GM12872 (cell line): ENCODE data around the gene C2CD4D.

Source experiments
- TF ChIP-seq, protein P1 (sequence below): IDR thresholded peaks from 3 replicates; pipeline ENCODE4 v1.5.1; 2011; ENCODE audit warnings: low read depth, mild to moderate bottlenecking, low read length, moderate library complexity; ENCODE audit not compliant: insufficient read depth

The C2CD4D gene

DNA sequence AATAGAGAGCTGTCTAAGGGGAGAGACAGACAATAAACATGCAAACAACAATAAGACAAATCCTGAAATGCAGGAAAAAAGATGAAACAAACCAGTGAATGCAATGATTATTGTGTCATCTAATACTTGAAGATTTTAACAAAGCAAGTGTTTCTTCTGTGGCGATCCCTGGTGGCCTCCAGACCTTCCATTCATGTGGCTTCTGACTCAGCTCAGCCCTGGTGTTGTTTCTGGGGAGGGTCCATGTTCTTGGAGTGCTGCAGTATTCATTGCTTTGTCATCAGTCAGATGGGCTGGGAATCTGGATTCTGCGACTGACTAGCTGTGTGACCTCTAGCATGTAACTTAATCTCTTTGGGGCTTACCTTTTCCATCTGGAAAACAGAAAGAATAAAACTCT lies 1.5 kb upstream of the C2CD4D start:
- TF ChIP-seq, protein P1, sequence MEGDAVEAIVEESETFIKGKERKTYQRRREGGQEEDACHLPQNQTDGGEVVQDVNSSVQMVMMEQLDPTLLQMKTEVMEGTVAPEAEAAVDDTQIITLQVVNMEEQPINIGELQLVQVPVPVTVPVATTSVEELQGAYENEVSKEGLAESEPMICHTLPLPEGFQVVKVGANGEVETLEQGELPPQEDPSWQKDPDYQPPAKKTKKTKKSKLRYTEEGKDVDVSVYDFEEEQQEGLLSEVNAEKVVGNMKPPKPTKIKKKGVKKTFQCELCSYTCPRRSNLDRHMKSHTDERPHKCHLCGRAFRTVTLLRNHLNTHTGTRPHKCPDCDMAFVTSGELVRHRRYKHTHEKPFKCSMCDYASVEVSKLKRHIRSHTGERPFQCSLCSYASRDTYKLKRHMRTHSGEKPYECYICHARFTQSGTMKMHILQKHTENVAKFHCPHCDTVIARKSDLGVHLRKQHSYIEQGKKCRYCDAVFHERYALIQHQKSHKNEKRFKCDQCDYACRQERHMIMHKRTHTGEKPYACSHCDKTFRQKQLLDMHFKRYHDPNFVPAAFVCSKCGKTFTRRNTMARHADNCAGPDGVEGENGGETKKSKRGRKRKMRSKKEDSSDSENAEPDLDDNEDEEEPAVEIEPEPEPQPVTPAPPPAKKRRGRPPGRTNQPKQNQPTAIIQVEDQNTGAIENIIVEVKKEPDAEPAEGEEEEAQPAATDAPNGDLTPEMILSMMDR = no peak

DNA sequence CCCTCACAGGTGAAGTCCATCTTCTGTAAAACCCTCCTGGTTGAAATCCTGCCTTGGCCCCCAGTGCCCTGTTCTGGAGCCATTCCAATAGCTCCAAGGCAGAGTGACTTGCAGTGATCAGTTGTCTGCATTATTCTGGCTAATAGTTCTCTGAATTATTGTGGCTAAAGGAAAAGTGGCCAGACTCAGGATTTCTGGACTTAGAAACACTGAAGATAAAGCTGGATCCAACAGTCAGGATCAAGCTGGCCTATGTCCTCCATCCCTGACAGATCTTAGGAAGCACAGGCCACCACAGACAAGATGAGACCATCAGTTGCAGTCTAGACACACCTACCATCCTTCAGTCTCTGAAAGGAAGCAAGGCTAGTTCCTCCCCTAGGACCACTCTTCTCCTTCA lies 801 bp upstream of the C2CD4D start:
- TF ChIP-seq, protein P1 = no peak

DNA sequence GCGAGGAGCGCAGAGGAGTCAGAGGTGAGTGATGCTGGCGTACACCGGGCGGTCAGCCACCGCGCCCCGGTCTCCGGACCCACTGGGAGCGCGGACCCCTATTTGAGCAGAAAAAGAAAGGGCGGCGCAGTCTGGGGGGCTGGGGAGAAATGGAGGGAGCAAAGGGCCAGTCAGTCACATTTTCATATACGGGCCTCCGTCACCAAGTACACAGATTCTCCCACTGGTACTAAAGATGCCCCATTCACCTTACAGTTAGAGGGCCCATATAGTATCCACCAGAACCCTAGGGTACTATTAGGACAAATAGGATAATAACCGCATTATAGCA lies 573 bp downstream of the C2CD4D start:
- TF ChIP-seq, protein P1 = no peak

DNA sequence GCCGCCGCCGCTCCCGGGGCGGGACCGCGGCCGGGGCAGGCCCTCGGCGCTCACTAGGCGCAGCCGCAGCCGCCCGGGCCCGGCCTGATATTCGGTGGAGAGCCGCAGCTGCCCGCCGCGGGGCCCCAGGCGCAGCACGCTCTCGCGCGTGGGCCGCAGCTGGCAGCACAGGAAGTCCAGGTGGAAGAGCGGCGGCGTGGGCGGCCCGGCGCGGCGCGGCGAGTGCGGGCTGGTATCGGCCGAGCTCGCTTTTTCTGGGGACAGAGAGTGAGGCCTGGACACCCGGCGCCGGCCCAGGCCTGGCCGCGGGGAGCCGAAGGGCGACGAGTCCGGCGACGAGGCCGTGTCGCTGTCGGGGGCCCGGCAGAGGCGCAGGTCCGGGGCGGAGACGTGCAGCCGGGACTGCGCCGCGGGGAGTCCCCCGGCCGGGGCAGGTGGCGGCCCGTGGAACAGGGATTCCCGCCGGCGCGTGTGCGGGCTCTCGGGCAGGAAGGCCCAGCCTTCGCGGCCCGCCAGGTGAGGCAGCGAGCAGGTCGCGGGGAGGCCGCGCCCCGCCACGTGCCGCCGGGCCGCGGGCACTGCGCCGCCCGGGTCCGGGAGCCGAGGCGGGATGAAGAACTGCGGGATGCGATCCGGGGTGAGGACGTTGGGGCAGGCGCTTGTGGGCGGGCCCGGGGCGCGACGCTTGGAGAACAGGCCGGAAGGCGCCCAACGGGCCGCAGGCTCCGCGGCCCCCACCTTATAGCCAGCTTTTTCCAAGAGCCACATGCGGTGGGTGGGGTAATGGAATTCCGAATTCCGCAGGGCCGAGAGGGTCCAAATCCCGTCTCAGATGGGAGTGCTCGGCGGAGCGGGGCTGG lies 1.2 kb downstream of the C2CD4D start:
- TF ChIP-seq, protein P1 = no peak

DNA sequence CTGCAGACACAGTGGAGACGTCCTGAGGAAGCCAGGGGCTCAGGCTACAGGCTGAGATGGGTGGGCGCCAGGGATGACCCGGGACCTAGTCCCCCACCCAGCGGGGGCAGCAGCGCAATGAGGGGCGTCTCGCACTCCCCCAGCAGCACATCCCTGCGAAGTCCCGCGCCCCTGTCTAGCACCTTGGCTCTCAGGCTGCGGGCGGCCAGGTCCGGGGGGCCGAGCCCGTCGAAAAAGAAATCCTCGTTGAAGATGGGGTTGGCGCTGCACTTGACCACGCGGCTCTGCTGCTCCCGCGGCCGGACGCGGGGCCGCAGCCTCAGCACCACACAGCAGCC lies 1.8 kb downstream of the C2CD4D start:
- TF ChIP-seq, protein P1 = no peak

DNA sequence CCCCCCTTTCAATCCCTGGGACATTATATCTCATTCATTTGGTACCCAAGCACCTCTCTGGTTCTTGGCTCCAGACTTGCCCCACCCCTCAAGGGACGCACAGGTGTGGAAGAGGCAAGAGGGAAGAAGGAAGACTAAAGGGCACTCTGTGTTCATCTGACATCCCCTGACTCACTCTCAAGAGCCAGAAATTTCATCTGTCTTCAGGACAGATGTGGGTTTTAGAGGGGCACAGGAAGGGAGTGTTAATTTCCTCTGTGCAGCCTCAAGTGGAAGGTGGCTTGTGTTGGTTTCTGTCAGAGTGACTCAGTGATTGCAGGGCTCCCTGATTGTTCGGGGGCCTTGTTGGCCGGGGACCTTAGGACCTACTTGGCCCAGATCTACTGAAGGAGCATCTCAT lies 2.4 kb downstream of the C2CD4D start:
- TF ChIP-seq, protein P1 = no peak

DNA sequence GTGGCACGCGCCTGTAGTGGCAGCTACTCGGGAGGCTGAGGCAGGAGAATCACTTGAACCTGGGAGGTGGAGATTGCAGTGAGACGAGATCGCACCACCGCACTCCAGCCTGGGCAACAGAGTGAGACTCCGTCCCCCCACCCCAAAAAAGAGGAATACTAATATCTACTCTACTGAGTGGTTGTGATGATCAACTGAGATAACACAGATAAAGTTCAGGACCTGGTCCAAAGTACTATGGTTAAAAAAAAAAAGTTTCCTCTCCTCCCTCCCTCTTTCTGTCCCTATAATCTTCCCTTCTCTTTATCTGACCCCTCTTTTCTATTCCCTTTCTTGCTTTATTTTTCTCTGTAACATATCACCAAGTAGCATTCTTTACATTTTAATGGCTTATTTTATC lies 4.0 kb downstream of the C2CD4D start:
- TF ChIP-seq, protein P1 = no peak
